Measurements from ENCODE around the gene CCDC142.

DNA sequence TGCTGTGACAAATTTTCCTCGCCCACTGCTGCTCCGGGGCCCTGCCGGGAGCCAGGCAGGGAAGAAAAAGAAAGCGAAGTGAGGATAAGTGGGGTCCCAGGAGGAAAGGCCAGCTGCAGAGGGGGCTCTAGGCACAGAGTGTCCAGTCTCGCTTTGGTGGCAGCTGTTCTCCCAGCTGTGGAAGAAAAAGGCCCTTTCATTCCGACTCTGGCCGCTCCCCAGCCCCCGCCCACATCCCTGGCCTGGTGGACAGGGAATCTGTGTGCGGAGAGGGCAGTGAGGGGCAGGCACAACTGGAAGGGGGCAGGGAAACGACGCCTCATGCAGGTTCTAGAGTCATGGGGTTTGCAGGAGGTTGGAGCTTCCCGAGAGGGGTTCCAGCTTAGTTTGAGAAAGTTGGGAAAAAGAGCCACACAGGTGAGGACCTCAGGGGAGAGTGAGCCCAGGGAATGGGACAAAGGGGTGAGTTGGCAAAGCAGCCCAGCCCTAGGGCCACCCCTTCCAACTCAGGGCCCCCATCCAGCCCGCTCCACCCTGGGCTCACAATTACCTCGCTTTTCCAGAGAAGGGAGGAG, 42.9 kb downstream of the CCDC142 start:
- TF ChIP-seq CTCF (conservative IDR thresholded peaks at IDR 0.05; ENCODE audit: low read depth, low read length) (no peak), EZH2 (IDR thresholded peaks at IDR 0.05; ENCODE audit: borderline replicate concordance, low read depth, low read length, poor library complexity, severe bottlenecking) (no peak)
